C4-2B (cell line): Measurements from ENCODE around the gene APOBEC3C.

Source experiments
- H3K27ac ChIP-seq: fragments of 450-650 bp; 2 replicates; pipeline ENCODE4 v1.5.1; 2017
- ZFX ChIP-seq: fragments of 450-650 bp; IDR thresholded peaks from 2 replicates; pipeline ENCODE4 v1.6.1; 2017
- TF ChIP-seq, protein P1 (sequence below): fragments of 450-650 bp; conservative IDR thresholded peaks from 2 replicates; pipeline ENCODE4 v1.5.1; 2017; ENCODE audit warnings: mild to moderate bottlenecking

The APOBEC3C gene

DNA sequence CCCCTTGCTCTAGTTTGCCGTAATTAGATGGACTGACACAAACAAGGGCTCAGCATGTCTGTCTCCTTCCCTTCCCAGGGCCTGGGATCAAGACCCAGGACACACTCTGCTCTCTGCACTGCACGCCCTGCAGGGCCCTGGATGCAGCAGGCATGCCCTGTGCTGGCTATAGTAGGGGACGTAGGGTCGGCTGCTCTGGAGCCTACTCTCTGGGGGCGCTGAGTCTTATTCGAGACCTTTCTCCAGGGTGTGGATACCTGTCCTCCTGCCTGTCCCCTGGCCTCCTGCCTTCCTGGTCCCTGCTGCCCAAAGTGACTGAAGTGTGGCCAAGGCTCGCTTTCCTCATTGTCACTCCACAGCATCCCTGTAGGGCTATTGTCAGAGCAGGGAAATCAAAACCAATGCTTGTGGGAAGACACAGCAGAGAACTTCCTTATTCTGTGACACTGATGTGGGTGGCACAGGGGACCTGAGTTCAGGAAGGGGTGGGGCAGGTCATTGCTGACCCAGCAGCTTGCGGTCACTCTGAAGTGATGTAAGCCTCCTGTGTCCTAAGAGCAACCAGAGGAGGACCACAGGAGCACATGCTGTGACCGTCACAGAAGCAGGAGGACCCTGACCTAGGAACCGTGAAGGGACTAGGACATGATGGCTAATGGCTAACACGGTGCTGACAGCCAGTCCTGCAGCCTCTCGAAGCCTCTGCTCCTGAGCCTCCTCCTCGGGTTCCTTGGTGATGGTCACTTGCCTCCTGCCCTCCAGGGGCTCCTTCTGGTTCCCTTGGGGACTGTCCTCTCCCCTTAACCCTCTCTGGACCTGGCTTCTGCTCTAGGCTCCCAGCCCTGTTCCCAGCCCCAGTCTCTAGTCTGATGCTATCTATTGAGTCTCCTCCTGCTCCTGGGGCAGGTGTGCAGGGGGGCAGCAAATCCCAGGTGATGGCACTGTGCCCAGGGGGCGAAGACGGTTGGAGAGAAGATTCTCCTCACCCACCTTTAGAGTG is 46.3 kb upstream of the APOBEC3C start:
- TF ChIP-seq, protein P1, sequence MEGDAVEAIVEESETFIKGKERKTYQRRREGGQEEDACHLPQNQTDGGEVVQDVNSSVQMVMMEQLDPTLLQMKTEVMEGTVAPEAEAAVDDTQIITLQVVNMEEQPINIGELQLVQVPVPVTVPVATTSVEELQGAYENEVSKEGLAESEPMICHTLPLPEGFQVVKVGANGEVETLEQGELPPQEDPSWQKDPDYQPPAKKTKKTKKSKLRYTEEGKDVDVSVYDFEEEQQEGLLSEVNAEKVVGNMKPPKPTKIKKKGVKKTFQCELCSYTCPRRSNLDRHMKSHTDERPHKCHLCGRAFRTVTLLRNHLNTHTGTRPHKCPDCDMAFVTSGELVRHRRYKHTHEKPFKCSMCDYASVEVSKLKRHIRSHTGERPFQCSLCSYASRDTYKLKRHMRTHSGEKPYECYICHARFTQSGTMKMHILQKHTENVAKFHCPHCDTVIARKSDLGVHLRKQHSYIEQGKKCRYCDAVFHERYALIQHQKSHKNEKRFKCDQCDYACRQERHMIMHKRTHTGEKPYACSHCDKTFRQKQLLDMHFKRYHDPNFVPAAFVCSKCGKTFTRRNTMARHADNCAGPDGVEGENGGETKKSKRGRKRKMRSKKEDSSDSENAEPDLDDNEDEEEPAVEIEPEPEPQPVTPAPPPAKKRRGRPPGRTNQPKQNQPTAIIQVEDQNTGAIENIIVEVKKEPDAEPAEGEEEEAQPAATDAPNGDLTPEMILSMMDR = no peak
- no peak for TF ChIP-seq ZFX
- no peak overlapping the region for H3K27ac ChIP-seq

DNA sequence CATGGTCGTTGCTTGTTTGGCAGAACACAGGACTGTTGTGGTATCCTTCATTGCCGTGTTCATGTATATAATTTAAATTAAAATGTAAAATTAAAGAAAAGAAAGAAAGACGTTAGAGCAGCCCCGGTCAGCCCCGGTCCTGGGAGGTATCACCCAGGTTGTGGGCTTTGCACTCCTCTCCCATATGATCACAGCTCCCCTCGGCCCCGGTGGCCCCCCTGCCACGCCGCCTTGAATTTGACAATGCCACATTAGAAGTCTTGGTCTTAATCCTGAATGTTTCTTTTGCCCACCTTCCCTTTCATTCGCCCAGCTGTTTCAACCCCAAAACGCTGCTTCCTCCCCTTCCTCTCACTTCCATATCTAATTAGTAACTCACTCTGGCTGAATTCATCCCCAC is 45.3 kb upstream of the APOBEC3C start:
- no peak for TF ChIP-seq ZFX
- TF ChIP-seq, protein P1 = no peak
- H3K27ac ChIP-seq = no peak overlapping the region

DNA sequence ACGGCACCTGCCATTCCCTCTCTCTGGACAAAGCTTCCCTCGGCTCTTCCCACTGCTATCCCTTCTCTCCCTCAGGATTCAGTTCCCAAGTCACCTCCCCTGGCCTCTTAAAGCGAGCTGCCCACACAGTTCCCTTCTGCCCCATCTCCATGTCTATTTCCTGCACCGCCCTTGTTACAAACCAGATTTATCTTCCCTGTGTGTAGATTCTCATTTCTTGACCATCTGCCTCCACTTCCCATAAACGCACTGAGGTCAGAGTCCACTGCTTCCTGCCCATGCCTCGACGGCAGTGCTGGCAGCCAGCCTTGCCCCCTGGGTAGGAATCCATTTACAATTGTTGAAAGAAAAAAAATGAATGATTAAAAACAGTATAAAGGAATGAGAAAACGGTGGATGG is 43.5 kb upstream of the APOBEC3C start:
- no peak overlapping the region for H3K27ac ChIP-seq
- TF ChIP-seq ZFX = no peak
- TF ChIP-seq, protein P1 = no peak

DNA sequence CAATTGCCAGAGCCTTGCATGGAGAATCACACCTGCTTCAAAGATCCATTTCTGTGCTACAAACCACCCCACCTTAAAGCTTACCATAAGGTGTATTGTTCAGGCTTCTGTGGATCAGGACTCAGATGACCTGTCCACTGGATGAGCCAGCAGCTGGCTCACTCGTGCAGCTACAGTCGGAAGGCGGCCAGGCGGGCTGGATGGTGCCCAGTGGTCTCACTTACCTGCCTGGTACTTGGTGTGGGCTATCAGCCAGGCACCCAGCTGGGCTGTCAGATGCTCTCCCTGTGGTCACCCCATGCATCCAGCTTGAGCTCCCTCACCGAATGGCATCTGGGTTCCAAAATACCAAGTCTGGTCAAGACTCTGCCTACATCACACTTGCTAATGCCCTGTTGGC is 42.9 kb upstream of the APOBEC3C start:
- no peak overlapping the region for H3K27ac ChIP-seq
- no peak for TF ChIP-seq ZFX
- TF ChIP-seq, protein P1 = no peak

DNA sequence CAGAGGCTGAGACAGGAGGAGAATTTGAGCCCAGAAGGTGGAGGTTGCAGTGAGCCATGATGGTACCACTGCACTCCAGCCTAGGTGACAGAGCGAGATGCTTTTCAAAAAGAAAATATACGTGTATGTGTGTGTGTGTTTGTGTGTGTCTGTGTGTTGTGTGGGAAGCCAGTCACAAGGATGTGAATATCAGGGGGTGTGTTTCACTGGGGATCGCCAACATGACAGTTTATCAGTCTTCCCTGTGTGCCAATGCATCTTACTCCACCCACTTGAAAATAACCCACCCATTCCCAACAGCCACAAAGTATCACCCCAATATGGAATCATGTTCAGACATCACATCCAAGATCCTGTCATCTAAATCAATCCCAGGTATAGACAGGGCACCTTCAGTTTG is 42.3 kb upstream of the APOBEC3C start:
- TF ChIP-seq ZFX = no peak
- TF ChIP-seq, protein P1 = no peak
- no peak overlapping the region for H3K27ac ChIP-seq

DNA sequence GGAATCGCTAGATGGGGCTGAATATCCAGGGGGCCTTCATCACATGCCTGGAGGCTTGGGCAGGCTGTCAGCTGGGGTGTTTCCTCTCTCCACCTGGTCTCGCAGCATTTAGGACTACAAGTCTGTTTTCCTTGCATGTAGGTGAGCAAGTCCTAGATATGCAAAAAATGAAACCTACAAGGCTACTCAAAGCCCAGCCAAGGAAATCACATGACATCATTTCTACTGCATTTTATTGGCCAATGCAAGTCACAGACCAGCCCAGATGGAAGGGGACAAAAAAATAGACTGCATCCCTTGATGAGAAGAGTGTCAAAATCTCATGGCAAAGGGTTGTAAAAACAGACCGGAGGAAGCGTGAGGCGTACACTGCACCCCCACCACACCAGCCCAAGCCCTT is 41.5 kb upstream of the APOBEC3C start:
- TF ChIP-seq, protein P1 = no peak
- TF ChIP-seq ZFX = no peak
- no peak overlapping the region for H3K27ac ChIP-seq
